ENCODE data around the gene SYTL2. TPM values are rescaled to one million over a fixed set of nuclear protein-coding genes. Genes with fewer than 3 reads are reported as not detected.

The SYTL2 gene
- total RNA-seq, 1 donor from 2014 or later = 25.1 TPM

DNA sequence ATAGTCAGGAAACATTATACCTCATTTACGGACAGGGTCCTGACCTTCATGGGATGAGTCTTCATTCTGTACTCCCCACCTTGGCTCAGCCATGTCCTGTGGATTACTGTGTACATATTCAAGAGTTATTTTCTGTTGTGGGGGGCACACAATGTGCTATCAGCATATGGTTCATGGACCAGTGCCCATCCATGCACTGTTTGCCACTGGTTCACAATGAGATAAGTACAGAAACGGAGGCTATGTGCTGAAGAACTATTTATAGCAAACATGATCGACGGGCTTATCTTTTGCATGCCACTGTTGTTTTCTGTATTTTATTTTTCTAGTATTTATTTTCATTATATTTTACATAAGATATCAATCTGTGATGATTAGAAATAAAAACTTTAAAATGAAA lies 68.6 kb downstream of the SYTL2 start:
- H3K4me3 Mint-ChIP-seq (ENCODE audit: unreplicated experiment) = no peak overlapping the region
- no peak overlapping the region for H3K27ac Mint-ChIP-seq (ENCODE audit: unreplicated experiment)
- no peak for DNase-seq (ENCODE audit: low spot score)
- H3K9me3 Mint-ChIP-seq (ENCODE audit: low read depth) = no peaks in the 10 kb centered on the region
- H3K4me1 Mint-ChIP-seq (ENCODE audit: low read depth) = peaks cover 27% of the 10 kb centered on the region
- no peaks in the 10 kb centered on the region for H3K27me3 Mint-ChIP-seq (ENCODE audit: low read depth)
- TF ChIP-seq, protein P1, sequence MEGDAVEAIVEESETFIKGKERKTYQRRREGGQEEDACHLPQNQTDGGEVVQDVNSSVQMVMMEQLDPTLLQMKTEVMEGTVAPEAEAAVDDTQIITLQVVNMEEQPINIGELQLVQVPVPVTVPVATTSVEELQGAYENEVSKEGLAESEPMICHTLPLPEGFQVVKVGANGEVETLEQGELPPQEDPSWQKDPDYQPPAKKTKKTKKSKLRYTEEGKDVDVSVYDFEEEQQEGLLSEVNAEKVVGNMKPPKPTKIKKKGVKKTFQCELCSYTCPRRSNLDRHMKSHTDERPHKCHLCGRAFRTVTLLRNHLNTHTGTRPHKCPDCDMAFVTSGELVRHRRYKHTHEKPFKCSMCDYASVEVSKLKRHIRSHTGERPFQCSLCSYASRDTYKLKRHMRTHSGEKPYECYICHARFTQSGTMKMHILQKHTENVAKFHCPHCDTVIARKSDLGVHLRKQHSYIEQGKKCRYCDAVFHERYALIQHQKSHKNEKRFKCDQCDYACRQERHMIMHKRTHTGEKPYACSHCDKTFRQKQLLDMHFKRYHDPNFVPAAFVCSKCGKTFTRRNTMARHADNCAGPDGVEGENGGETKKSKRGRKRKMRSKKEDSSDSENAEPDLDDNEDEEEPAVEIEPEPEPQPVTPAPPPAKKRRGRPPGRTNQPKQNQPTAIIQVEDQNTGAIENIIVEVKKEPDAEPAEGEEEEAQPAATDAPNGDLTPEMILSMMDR (IDR thresholded peaks at IDR 0.05) = no peak
- H3K36me3 Mint-ChIP-seq (ENCODE audit: low read depth) = peaks cover 8% of the 10 kb centered on the region

DNA sequence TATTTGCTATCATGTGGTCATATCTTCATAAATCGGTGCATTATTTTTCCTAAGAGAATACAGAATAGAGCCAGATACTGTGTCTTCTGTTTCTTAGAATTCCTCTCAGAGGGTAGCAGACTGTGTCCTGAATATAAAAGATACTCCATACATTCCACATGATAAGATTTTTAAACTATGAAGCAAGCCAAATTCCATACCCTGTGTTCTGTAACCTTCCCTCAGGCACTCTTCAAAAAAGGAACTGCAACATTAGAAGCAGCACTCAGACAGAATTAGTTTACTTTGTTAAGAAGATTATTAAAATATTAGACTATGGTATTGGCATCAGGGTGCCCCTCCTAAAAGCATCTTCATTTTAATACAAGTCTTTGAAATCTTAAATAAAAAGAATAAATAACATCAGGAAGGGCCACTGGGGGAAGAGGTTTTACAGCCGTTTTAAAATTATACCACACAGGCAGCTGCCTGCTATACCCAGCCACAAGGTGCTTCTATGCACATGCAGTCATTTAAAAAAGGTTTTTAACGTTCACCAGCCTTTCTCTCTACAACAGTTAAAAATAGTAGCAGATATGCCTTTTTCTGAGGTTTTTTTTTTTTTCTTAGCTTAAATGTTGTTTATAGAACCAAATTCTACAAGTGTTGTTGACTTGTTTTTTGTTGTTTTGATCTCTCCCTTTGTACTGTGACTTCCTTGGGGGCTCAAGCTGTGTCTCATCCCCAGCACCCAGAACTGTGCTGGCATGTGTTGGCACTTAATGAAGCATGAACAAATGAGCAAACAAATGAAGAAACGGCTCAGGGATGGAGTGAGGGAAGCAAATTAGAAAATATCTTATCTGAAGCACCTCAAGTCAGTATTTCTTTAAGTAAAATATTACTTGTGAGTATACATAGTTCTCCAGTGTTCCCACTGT lies 70.2 kb downstream of the SYTL2 start:
- Mint-ChIP-seq H3K27ac (ENCODE audit: unreplicated experiment) (peak overlapping the region; percentile 78), H3K4me3 (ENCODE audit: unreplicated experiment) (no peak overlapping the region), H3K9me3 (ENCODE audit: low read depth) (no peaks in the 10 kb centered on the region), H3K27me3 (ENCODE audit: low read depth) (no peaks in the 10 kb centered on the region), H3K4me1 (ENCODE audit: low read depth) (peaks cover 36% of the 10 kb centered on the region), H3K36me3 (ENCODE audit: low read depth) (peaks cover 6% of the 10 kb centered on the region)
- TF ChIP-seq, protein P1 (IDR thresholded peaks at IDR 0.05) = no peak
- DNase-seq (ENCODE audit: low spot score) = no peak

DNA sequence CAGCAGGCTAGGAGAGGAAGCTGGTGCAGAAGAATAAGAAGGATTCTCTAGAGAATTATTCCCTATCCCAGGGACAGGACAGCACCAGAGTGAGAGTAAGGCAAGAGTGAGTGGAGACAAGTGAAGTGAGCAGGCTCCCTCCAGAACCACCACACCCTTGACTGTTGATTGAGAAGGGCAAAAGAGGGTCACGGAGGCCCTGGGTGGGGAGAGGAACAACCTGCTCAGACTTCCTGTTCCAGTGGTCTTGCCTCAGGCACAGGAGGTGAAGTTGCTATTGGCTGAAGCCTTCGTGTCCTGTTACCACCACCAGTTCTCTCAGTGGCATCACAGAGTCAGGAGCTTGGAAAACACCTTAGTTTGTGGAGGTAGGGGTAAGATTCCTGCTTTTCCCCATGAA lies 73.2 kb downstream of the SYTL2 start:
- H3K9me3 Mint-ChIP-seq (ENCODE audit: low read depth) = no peaks in the 10 kb centered on the region
- peaks cover 37% of the 10 kb centered on the region for H3K4me1 Mint-ChIP-seq (ENCODE audit: low read depth)
- peaks cover 6% of the 10 kb centered on the region for H3K36me3 Mint-ChIP-seq (ENCODE audit: low read depth)
- TF ChIP-seq, protein P1 (IDR thresholded peaks at IDR 0.05) = no peak
- H3K4me3 Mint-ChIP-seq (ENCODE audit: unreplicated experiment) = no peak overlapping the region
- no peak for DNase-seq (ENCODE audit: low spot score)
- no peaks in the 10 kb centered on the region for H3K27me3 Mint-ChIP-seq (ENCODE audit: low read depth)
- no peak overlapping the region for H3K27ac Mint-ChIP-seq (ENCODE audit: unreplicated experiment)

DNA sequence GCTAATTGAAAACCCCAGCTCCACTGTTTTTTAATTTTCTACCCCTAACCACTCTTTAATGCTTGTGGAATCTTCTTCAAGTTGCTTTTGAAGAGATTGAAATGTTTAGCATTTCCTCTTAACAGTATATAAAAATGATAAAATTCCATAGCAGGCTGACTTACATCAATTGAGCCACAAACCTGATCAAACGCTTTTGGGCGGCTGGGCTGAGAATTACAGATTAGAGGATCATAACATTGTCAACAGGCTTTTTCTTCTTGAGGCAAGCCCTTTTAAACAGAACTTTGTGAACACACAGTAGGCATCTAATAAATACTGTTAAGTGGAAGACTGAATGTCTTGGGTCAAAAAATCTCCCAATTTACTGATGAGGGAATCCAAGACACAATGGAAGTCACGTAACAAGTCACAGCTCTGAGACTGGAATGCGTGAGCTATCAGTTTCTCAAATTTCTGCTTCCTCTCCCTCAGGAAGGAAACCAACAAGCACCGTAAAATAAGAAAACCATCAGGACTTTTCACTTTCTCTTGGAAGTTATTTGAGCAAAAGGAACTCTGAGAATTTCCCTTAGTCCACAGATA lies 75.0 kb downstream of the SYTL2 start:
- TF ChIP-seq, protein P1 (IDR thresholded peaks at IDR 0.05) = no peak
- Mint-ChIP-seq H3K27ac (ENCODE audit: unreplicated experiment) (peak overlapping the region; percentile 39), H3K4me1 (ENCODE audit: low read depth) (peaks cover 30% of the 10 kb centered on the region), H3K4me3 (ENCODE audit: unreplicated experiment) (no peak overlapping the region), H3K9me3 (ENCODE audit: low read depth) (no peaks in the 10 kb centered on the region), H3K36me3 (ENCODE audit: low read depth) (peaks cover 7% of the 10 kb centered on the region), H3K27me3 (ENCODE audit: low read depth) (no peaks in the 10 kb centered on the region)
- DNase-seq (ENCODE audit: low spot score) = no peak

DNA sequence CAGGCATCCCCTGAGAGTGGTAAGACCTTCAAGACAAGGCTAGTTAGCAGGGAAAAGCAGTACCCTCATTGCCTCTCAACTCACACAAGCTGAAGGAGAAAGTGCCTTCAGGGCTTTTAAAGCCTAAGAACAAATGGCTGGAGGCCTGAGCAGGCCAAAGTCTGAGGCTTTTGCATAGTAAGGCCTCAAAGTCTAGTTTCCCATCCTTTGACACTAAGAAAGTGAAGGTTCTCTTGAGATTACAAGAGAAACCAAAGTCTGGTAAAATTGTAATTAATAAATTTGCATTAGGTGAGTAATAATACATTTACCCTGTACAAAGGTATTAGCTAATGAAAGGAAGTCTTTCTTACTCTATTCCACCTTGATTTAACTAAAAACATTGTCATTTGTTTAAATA lies 78.0 kb downstream of the SYTL2 start:
- Mint-ChIP-seq H3K4me1 (ENCODE audit: low read depth) (peaks cover 13% of the 10 kb centered on the region), H3K36me3 (ENCODE audit: low read depth) (peaks cover 9% of the 10 kb centered on the region), H3K9me3 (ENCODE audit: low read depth) (peaks cover 8% of the 10 kb centered on the region), H3K27ac (ENCODE audit: unreplicated experiment) (no peak overlapping the region), H3K4me3 (ENCODE audit: unreplicated experiment) (no peak overlapping the region), H3K27me3 (ENCODE audit: low read depth) (no peaks in the 10 kb centered on the region)
- TF ChIP-seq, protein P1 (IDR thresholded peaks at IDR 0.05) = no peak
- DNase-seq (ENCODE audit: low spot score) = no peak
